Cerebellar nuclear complex (tissue), 1 donor: Measurements from ENCODE around the gene LAMA4.
"Not testable (repeated sequence)": the region's sequence is repeated elsewhere in the genome, so short reads cannot be mapped to it uniquely, and the experiment has no call there.

Experiments used
- DNase-seq, 2 experiments: peaks; one replicate each; lab custom pipeline; 2025; lab: John Stamatoyannopoulos, UW

LAMA4 gene

DNA sequence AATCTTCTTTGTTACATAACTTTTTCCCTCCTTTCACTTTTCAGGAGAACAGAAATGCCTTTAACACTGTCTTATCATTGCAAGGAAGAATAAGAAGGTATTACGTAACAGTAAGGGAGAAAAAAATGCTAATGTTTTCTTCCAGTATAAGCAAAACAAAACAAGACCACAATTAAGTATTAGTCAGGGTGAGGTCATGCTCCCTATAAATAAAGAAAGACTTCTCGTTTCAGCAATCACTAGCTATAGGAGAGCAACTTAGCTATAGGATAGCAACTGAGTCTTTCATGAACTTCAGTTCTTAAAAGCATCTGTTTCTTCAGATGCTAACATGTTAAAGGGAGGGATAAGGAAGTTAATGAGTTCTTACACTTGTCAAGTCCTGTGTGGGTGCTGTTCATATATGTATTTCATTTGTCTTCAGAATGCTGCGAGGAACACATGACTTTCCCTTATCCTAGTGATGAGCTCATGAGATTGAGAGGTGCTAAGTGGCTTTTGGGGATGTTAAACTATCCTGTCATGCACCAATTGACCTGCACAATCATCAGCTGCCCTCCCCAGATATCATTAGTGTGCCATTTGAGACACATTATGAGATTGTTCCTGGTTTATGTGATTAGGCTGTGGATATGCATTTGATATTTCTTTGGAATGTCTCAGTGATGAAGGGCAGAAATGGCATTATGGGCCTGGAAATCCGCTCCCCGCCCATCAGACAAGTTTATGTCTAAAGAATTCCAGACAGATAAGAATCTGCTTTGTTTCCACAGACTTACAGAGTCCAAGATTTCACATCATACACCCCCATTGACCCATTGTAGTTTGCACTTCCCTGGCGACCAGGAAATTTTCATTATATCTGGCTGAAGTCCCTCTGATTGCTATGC is 37.5 kb downstream of the LAMA4 start:
- no peak for DNase-seq

DNA sequence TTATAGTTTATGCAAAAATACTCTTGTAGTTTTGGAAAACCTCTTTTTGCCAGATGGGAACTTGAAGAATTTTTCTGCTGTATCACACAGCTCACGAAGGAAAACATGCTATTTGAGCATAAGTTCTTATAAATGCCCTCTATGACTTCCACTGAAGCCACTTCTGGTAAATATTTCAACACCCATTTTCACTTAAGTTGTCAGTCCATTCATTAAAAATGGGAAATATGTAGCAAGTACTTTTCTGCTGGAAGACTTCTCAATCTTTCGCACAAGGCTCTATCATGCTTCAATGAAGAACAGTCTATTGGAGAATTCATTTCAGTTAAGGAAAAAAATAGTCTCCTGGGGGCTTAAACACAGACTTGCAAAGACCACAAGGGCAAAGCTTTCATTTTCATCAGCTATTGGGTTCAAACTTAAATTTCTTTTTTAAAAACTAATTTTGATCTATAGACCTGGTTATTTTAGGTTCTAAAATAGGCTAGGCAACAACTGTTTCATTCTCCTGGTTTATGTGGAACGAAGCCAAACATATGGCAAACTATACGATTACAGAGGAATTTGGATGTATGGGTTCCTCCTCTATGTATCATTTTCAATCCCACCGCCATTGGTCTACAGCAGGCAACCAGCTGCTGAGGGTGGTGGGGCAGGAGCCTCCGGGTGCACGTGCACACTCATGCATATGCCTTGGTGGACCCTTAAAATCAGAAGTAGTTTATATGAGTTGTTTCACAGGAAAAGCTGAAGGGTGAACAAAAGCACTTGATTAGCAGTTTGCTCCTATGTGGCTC is 38.7 kb downstream of the LAMA4 start:
- DNase-seq: no peak

DNA sequence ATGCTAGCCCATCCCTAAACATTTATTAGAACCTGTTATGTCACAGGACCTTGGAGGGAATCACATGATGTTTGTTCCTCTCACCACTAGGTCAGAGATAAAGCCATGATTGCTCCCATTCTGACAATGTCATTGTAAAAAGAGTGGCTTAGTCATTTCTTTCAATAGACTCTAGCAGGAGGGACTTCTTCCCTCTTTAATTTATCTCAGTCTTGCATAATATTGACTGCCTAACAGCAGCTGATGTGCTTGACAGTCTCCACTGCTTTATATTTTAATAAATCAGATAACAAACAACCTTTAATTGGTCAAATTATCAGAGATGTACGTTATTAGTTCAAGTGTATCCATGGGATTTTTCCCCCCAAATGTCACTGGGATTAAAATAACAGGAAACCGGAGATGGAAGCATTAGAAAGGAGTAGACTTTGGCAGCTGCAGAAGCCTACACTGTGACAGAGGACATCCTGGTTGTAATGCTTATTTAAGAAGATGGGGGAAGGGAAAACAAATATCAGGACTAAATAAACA is 39.6 kb downstream of the LAMA4 start:
- DNase-seq: no peak

DNA sequence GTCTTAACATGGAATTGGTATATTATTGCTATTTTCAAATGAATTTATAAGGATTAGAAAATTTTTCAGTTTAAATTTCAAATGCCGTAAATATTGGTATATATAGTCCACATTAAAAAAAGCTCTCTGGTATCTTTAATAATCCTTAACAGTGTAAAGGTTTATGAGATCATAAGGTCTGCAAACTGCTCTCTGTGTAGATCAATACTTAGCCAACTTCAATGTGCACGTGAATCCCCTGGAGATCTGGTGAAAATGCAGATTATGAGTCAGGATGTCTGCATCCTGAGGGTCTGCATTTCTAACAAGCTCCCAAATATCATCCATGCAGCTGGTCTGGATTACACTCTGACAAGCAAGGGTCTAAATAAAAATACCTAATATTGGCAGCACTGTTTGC is 43.5 kb downstream of the LAMA4 start:
- no peak for DNase-seq

DNA sequence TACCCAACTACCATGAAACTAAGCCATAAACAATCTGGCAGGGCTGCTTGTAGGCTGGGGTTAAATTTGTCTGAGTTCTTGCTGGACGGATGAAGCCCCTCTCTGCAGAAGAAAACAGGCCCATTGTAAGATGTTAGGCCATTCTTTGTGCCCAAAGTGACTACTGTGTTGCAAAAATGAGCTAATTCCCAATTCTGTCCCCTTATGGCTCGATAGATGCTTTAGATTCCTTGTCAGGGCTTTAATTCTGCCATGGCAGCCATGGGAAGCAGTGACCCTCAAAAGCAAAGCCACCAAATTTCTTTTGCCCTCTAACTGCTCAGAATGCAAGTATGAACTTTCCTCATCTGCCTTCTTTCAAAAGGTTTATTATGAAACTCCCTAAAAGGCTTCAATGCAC is 45.2 kb downstream of the LAMA4 start:
- no peak for DNase-seq

DNA sequence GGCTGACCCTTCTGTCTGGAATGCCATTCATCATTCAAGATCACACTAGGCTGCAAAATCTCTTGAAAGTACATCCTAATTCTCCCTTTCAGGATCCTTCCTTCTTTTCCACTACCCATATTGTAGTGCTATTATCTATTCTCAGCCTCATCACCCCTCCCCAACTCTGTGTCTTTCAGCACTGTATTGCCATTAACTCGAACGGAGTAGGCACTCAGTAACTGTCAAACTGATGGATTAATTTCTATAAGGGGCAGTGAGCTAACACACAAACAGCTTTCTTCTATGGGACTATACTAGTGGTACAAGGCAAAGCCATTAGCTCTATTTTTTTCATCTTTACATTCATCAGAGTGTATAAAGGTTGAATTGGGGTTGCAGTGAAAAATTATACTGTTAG is 46.6 kb downstream of the LAMA4 start:
- DNase-seq: no peak

DNA sequence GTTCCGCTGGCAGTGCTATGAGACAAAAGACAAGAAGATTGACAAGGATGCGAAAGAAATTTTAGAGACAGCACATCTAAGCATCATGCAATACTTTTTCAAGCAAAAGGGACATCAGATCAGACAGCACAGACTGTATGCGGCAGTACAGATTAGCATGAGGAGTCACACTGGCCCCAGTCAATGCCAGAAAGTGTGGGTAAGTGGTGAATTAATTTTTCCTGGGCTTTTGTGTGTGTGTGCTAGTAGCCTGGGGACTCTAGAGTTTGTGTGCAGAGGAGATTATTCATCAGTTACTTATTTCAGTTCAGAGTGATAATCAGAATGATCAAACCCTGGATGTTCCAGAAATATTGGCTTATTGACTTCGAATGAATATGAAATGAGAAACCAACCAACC is 47.2 kb downstream of the LAMA4 start:
- DNase-seq: no peak

DNA sequence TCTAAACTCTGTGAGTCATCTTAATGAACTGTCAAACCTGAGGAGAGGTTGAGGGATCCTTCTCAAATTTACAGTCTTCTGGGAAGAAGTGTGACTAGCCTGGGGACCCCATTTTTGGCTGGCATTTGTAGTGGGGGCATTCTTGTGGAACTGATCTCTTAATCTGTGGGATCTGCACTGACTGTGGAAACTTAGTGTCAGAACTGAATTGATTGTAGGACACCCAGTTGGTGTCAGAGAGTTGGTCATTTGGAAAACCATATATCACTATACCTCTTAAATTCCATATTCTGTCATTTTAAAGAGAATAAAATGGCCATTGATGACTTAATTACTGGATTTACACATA is 48.3 kb downstream of the LAMA4 start:
- DNase-seq: no peak

DNA sequence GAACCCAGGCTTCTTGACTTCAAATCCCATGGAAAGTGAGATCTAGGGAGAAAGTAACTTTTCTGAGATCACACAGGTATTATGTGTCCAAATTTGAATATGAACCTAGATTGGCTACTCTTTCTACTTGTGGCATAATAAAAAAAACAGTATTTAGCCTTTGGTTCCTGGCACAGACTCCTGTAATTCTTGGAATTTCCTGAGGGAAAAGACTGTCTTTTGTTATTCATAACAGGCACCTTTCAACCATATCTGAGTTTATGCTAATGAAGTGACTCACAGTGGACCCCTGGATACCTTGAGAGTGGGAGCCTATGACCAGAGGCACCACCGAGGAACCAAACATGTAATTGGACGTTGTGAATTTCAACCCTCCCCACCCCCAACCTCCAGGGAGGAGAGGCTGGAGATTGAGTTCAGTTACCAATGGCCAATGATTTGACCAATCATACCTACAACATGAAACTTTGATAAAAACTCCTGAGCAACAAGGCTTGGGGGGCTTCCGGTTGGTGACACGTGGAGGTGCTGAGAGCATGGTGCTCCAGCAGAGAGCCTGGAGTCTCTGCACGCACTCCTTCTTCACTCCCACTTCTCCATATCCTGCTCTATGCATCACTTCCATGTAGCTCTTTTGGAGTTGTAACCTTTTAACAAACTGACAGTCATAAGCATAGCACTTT is 48.8 kb downstream of the LAMA4 start:
- no peak for DNase-seq

DNA sequence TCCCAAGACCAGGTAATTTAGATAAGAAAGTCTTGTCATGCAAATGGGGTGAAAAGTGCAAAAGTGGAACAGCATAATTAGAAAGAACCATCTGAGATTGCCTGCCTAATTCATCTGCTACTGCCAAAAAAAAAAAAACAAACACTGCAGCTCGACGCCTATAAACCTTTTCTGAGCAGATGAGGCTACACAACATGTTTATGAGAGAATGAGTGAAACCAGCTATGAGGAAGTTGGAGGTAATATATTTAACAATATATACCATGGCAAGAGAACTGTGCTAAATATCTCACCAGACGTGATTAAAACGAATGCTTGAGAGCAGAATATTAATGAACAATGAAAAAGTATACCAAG is 50.0 kb downstream of the LAMA4 start:
- DNase-seq: no peak

DNA sequence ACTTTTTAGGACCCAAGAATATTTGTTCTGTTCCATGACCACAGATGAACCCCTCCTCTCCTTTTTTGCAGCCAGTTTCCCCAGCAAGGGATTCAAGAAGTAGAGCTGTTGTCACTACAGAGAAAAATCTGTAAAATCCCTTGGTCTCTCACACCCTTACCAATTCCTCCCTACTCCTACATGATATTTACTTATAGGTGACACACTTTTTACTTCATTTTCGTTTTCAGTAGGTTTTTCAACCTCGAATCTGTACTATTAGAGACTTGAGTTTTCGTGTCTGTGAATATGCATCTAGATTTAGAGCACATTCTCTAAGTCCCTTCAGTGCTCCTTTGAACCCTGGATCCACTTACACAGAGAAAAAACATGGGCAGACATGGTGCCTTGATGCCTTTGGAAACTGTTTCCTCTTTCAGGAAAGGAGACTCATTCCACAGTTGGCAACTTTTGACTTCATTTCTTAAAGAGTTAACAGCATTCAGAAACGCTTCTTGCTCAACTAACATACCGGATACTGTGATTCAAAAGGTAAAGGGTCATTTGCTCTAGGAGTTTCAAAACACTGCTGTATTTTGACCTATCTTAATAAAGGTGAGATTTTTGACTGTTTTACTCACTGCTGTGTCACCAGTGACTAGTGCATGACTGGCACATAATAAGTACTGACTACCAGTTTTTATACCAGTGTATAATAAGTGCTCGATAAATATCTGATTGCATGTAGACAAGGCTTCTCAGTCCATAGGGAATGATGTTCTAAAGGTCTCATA is 50.6 kb downstream of the LAMA4 start:
- no peak for DNase-seq

DNA sequence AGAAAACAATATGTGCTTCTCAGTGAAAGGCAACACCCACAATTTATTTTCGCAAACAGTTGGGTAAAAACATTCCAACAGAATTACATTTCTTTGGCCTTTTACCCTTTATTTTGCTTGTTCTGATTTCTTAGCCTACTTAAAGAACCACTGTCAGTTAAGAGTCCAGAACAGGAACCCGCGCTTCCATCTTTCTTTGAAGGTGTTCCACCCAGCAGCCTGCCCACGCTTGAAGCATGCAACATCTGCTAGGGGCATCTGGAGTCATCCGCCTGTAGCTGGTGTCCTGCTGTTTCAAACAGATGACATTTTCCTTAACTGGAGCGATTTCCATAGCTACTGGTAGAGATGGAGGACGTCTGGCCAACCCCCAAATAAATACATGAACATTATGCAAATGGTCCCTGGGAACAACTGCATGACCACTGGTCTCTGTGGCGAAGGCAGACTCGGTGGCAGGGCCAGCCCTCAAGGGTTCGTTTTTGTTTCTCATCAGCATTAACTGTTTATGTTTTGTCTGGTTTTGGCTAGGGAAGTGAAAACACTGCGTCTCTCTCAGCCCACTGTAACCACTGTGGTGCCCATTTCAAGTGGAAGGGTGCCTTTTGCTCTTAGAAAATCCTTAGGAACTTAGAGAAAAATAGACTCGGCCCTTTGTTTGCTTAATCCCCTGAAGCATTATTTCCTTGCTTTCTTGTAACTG is 51.6 kb downstream of the LAMA4 start:
- DNase-seq: no peak

DNA sequence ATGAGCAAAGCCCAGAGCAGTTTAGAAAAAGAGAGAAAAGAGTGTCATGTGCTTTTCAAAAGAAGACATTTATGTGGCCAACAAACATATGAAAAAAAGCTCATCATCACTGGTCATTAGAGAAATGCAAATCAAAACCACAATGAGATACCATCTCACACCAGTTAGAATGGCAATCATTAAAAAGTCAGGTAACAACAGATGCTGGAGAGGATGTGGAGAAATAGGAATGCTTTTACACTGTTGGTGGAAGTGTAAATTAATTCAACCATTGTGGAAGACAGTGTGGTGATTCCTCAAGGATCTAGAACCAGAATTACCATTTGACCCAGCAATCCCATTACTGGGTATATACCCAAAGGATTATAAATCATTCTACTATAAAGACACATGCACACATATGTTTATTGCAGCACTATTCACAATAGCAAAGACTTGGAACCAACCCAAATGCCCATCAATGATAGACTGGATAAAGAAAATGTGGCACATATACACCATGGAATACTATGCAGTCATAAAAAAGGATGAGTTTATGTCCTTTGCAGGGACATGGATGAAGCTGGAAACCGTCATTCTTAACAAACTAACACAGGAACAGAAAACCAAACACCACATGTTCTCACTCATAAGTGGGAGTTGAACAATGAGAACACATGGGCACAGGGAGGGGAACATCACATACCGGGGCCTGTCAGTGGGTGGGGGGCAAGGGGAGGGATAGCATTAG is 54.0 kb downstream of the LAMA4 start:
- not testable (repeated sequence) for DNase-seq

DNA sequence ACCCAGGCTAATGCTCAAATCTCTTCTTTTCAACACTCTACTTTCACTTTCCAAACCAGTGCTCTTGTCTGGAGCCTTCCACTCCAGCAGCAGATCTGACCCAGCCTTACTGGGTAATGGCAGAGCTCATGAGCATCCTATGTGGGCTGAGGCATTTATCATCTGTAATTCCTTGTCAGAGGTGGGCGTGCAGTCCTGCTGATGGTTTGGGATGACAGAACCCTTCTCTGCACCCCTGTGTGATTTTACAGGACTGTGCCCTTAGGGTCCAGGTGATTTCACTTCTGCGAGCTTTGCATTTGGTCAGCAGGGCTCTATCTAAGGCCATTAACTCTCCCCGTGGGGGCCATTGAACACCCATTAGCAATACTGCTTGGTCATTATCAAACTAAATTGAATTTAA is 55.4 kb downstream of the LAMA4 start:
- DNase-seq: no peak

DNA sequence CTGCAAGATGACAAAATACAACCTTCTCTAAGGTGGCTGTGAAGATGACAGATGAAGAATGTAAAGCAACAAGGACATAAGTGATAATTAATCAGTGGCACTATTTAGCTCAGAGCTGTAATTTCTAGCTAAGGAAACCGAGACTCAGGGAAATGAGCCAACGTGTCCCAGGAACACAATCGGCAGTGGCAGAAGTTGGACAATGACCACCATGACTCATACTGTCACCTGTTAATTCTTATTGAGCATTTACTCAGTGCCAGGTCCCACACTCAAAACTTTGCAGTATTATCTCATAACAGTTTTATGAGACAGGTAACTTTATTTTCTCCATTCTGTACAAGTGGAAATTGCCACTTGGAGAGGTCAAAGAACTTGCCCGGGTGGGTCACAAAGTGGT is 55.8 kb downstream of the LAMA4 start:
- no peak for DNase-seq

DNA sequence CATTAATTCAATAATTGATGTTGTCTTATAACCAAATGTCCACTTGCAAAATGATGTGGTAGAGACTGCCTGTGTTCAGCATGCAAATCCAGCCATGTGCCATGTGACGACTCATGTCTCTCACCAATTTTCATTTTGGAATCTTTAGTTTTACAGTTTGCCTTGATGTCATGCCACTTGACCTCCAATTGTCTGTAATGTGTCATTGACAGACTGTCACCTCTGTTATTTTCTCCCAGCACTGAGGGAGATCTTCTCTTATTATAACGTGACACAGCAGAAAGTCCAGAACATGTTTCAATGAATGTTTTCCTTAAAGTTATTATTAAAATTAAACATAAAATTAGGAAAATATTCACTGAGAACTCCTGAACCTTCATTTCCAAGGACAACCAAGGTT is 56.7 kb downstream of the LAMA4 start:
- no peak for DNase-seq

DNA sequence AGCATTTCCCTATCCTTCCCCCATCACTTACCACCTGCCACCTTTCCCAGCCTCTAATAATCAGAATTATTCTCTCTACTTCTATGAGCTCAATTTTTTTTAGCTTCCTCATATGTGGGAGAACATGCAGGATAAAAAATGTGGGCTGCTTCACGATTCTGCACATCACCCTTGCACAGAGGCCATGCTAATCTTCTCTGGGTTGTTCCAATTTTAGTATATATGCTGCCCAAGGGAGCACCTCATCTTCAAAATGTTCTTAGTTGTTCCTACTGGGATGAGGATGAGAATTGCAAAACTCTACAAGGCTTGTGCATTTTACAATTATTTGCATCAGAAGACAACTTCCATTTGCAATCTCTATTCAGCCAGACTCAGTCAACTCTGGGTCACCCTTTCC is 58.1 kb downstream of the LAMA4 start:
- no peak for DNase-seq

DNA sequence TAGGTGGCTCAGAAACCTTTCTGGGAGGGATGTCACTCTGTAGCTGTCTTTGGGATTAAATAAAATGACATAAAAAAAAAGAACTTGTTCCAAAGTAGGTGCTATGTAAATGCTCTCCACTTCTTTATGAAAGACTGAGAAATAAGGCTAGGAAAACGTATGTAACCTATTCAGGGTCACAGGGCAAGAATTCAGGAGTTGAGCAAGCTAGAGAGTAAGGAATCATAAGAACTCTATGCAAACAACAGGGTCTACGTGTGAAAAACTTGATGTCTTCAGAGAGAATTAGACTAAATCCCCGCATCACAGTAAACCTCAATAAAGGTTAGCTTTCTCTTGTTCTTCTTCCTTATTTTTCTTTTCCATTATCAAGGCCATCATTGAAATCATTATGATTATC is 59.2 kb downstream of the LAMA4 start:
- no peak for DNase-seq

DNA sequence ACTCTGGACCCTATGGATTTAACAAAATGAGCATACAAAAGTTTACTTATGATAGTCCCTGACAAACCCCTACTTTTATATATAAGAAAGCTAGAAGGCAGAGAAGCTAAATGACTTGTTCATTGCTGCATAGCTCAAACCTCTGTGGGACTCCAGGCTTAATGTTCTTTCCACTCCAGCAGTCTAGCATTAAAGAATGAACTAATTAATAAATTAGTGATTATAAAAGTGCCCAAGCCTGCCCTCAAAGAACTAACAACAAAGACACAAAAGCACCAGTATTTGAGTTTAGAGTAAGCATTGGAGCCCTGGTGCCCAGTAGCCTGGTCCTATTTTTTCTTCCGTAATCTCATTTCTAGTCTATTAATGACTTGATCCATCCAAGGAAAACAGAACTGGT is 59.9 kb downstream of the LAMA4 start:
- DNase-seq: no peak

DNA sequence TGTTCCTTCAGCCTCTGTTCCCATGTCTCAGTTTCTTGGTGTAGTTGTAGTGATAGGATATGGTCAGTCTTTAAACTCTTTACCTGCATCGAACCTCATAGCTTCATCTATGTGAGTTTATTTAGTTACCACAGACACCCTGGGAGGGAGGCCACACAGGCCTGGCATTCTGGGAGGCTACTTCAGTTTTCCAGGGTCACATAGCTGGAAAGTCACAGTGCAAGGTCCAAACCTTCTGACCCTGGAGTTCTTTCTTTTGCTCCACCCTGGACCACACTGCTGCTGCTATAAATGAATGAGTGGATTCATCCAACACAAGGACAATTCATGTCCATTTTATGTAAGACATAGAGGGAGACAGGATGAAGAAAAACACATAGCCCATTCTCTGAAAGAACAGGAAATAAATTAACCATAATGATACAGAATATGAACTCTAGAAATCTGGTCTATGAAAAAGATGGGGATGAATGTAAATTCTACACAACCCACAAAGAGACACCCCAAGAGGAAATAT is 60.8 kb downstream of the LAMA4 start:
- no peak for DNase-seq
